ENCODE results near the gene CUTA.

Gene CUTA

GRCh38 chr6:33405386-33405940, 12.4 kb downstream of the CUTA start:
- no peak for TF ChIP-seq CTCF (IDR thresholded peaks at IDR 0.05)

DNA sequence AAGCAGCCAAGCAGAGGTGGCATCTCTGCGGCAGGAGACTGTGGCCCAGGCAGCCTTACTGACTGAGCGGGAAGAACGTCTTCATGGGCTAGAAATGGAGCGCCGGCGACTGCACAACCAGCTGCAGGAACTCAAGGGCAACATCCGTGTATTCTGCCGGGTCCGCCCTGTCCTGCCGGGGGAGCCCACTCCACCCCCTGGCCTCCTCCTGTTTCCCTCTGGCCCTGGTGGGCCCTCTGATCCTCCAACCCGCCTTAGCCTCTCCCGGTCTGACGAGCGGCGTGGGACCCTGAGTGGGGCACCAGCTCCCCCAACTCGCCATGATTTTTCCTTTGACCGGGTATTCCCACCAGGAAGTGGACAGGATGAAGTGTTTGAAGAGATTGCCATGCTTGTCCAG, 13.0 kb downstream of the CUTA start:
- no peak for TF ChIP-seq CTCF (IDR thresholded peaks at IDR 0.05)

DNA sequence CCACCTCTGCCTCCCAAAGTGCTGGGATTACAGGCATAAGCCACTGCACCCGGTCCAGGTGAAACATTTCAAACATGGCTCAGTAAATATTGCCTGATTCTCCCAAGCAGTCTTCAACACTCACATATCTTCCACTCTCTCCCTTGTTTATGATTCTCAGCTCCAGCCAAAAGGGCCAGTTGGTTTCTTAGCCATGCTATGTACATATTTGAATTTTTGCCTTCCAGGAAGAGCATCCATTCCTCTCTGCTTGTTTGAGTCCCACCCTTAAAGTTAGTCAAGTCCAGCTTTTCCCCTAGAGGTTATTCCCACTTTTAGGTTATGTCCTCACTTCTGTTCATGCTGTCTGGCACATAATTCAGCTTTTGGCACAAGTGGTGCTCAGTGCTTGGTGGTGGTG, 20.4 kb downstream of the CUTA start:
- TF ChIP-seq CTCF (IDR thresholded peaks at IDR 0.05), result no peak

GRCh38 chr6:33392979-33393378, 24.9 kb downstream of the CUTA start:
- no peak for TF ChIP-seq CTCF (IDR thresholded peaks at IDR 0.05)

GRCh38 chr6:33392595-33392948, 25.3 kb downstream of the CUTA start:
- TF ChIP-seq CTCF (IDR thresholded peaks at IDR 0.05), result no peak

- no peak for TF ChIP-seq CTCF (IDR thresholded peaks at IDR 0.05)
Observed at GRCh38 chr6:33391922-33392594, 25.8 kb downstream of the CUTA start.

DNA sequence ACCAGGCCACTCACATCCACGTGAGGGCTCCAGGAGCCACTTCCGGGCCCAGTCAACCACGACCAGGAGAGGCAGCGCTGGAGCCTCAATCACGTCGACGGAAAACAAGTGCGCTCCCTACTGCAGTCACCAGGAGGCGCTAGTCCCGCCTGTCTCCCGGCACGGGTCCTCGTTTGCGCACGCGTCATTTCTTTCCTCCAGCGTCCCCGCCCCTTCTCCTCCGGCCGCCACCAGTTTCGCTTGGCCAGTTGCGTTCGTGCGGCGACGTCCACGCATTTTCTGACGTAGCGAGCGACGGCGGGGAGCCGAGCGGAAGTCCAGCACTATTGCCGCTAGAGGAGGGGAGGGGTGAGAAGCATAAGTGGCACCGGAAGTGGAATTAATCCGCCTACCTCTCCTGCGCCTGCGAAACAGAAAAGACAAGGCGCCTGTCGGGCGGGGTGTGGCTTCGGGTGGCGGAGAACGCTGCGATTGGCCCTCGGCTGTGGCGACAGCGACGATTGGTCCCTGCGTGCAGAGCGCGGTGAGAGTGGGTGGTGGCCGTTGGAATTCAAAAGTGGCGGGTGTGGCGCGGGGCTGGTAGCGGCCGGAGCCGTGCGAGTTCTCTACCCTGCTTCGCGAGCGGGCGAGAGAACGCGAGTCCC, 26.5 kb downstream of the CUTA start, which contains the start of gene KIFC1:
KIFC1 (plus strand) TSS at position 546 of the 644 bp plus-strand sequence. CDS start 163 bp downstream, outside the sequence.
- TF ChIP-seq CTCF (IDR thresholded peaks at IDR 0.05), result peak; percentile 90
